Hippocampal formation (tissue), 2 donors: ENCODE measurements around the gene ZNF366.
"Not testable (repeated sequence)": the region's sequence is repeated elsewhere in the genome, so short reads cannot be mapped to it uniquely, and the experiment has no call there.

ENCODE experiments used
- DNase-seq, 2 donors: peaks; one replicate each; lab custom pipeline; 2025; lab: John Stamatoyannopoulos, UW

The ZNF366 gene

DNA sequence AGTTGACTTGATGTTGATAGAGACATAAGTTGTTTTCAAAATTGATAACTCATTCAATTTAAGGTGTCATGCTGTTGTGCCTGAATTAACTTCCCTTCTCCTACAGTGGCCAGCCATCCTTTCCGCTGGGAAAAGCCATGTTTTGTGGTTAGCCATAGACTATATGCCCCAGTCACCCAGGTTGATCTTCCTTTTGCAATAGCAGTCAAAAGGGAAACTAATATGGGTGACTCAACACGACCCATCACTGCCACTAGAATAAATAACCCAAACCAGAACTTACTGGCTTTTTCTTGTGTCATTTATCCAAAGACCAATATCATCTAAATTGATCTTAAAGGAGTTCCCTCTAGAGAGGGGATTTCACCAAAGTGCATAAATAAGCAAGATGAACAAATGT is 99.7 kb downstream of the ZNF366 start:
- DNase-seq = no peak

DNA sequence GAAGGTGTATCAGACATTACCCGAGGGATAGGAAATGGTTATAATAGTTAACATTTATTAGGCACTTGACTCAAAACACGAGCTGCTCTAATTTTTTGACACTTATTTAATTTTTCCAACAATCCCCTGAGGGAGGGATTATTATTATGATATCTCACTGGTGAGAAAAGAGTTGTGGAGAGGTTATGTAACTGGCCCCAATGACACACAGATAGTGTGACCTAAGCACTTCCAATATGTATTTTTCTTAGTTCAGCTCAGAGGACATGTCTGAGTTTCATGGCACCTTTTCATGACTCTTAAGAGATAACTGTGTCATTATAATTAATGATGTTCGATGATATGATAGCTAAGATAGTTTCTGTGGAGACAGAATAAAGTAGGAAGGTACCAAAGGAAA is 100.1 kb downstream of the ZNF366 start:
- DNase-seq = no peak

DNA sequence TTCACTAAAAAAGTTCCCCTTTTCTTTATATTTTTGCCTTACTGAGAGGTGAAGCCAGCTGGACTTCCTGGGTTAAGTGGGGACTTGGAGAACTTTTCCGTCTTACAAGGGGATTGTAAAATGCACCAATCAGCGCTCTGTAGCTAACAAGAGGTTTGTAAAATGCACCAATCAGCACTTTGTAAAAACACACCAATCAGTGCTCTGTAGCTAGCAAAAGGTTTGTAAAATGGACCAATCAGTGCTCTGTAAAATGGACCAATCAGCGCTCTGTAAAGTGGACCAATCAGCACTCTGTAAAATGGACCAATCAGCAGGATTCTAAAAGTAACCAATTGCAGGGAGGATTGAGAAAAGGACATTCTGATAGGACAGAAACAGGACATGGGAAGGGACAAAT is 102.4 kb downstream of the ZNF366 start:
- DNase-seq = not testable (repeated sequence)

DNA sequence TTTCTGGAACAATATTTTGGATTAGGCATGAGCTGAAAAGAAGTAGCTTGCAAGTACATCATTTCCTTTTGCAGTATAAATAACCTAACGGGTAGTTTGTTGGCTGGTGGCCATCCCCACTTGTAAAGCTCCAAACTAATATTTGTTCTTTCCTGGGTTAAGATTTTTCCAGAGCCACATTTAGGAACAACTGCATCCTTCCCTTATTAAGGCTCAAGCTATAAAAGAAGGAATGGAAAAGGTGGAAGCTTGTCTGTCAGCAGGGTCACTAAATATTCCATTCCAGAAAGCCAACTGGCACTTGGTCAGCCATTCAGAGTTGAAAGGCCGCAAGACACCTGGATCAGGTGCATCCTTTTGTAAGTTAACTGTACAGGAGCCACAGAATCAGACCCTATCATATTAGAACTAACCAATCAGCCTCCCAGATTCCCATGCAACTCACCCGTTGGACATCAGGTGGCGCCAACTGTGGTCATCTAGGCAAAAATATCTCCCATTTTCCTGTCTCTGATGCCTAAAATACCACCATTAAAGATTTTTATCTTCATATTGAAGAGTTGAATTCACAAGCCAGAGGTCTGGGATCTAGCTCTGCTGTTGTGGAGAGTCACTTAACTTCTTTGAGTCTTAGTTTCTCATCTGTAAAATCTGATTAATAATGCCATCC is 104.1 kb downstream of the ZNF366 start:
- no peak for DNase-seq

DNA sequence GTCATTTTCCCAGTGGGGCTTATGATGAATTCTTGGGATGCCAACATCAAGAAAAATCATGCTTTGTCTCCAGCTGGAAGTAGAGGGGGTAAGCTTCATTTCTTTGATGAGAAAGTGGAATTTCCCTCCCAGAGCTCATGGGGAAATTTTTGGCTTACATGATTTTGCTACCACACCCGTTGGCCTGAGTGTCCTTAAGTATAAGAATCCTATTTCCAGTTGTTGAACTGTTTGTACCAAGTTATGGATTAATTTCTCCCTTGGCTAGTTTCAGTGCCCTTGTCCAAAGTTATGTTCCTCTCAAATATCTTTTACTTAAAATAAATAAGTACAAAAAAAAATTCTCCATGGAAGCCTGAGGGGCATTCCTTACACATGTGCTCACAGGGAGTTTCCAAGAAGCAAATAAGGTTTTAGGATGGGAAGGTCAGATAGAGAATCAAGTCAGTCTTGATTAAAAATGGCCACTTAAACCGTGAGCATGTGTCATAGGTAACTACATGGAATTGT is 104.8 kb downstream of the ZNF366 start:
- DNase-seq = no peak

DNA sequence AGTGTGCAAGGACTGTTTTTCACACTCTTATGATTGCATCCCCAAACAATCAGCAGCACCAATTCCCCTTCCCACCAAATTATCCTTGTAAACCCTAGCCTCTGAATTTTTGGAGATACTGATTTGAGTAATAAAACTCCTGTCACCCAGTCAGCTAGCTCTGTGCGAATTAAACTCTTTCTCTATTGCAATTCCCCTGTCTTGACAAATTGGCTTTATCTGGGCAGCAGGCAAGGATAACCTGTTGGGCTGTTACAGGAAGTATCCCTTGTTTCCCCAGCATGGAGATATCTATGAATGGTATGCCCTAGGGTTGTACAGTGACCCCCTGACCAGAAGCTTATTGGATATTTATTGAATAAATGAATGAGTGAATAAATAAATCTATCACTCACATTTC is 106.3 kb downstream of the ZNF366 start:
- DNase-seq = no peak

DNA sequence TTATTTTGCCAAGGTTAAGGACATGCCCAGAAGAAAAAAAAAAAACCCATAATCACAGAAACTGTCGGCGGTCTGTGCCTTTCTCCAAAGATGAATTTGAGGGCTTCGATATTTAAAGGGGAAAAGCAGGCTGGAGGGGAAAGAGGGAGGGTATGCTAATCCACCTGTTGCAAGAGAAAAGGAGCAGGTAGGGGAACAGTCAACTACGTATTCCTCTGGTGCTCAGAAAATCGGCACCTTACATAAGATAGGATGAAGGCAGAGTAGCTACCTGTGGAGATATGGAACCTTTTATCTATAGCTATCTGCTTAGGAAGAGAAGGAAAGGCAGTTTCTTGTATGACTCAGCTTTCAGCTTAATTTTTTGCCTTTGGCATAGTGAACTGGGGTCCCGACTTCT is 109.4 kb downstream of the ZNF366 start:
- no peak for DNase-seq

DNA sequence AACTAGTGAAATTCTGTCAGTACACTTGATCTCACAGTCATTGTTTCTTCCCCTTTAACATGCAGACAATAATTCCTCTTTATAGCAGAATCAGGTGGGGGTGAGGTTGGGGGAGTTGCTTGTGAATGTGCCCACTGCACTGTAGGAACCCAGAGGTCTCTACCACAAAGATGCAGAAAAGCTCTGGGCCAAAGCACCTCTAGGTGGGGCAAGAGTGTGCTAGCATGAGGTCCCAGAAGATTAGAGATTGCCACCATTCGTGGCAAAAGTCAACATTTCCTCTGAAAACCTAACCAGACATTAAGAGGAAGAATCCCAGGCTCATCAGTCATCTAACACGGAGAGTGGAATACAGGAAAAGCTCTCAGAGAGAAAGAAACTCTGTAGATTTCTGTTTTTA is 112.5 kb downstream of the ZNF366 start:
- DNase-seq = no peak

DNA sequence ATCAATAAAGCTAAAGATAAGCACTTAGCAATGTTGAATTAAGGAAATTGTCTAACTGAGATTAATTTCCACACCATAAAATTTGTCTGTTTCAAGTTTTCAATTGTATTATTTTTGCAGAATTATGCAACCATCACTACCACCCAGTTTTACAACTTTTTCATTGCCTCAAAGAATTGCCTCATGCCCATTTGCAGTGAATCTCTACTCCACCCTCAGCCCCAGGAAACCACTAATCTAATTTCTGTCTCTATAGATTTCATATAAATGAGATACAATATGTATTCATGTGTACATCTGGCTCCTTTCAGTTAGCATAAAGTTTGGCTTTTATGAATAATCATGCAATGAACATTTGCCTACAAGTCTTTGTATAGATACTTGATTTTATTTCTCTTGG is 114.2 kb downstream of the ZNF366 start:
- no peak for DNase-seq
